ENCODE measurements around the gene ARHGAP35.
"Not testable (repeated sequence)": the region's sequence is repeated elsewhere in the genome, so short reads cannot be mapped to it uniquely, and the experiment has no call there.

The ARHGAP35 gene
- 87.7 to 177 (median 126) reads per million in 4 donors for total RNA-seq

DNA sequence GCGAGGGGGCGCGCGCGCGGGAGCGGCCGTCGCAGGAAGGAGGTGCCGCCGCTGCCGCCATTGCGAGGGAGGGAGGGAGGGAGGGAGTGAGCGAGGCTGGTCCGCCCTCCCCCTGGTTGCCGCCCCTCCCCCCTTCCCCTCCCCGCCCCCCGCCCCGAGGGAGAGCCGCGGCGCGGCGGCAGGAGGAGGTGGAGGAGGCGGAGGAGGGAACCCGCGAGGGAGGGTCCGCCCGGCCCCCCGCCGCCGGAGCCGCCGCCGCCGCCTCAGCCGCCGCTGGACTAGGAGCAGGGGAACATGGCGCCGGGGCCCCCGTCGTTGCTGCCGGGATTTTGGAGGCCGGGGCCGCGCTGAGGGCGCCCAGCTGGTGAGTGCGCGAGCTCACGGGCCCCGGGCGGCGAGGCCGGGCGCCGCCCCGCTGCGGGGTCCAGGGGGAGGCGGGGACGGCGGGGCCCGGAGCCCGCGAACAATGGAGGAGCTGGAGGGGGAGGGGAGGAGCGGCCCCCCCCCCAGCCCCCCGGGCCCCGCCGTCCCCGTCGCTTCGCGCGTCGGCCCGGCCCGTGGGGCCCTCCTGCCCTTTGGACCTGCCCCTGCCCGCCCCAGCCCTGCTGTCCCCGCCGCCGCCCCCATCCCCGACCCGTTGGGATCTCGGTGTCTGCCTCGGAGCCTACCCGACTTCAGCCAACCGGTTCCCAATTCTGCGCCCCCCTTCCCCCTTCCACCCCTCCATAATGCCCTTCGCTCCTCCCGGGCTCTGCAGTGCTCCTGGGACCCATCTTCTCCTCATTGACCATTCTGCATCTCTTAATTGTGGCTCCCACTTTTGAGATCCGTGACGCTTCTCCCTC is at the start of gene ARHGAP35:
Gene ARHGAP35, plus strand, starts transcription at position 152 of the 845 bp plus-strand sequence. CDS start 57,679 bp downstream, outside the sequence.
- peak; percentile 75 to 94 (median 76) for DNase-seq

DNA sequence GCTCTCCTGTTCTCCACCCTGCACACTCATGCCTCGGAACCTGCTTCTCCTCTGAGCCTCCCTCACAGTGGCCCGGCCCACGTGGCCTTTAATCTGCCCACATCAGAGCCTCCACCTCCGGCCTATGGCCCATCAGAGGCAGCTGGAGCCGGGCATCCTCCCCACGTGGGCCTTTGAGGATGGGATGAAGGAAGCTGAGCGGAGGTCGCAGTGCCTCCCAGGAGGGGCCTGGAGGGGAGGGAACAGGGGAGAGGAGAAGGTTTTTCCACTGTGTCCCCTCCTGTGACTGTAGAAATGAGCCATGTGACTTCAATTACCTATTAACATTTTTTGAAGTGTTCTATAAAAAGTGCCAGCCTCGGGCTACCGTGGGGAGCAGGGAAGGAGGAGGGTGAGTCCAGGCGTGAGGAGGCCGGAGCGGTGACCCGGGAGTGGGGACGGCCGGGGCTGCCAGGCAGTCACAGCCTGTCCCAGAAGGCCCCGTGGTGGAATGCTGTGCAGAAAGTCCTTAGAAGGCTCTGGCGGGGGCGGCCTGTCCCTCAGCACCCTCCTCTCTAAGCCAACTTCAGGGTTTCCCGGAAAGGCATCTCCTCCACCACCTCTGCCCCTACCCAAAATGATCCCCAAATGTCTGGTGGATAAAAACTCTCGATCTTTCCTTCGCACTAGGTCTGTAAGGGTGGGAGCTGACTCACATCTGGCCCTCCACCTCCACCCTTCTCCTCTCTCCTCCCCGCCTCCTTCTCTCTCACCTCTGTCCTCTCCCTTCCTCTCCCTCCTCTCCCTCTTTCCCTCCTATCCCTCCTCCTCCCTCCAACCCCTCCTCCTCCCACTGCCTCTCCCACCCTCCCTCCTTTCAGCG is 47.6 kb upstream of the ARHGAP35 start:
- no peak for DNase-seq

DNA sequence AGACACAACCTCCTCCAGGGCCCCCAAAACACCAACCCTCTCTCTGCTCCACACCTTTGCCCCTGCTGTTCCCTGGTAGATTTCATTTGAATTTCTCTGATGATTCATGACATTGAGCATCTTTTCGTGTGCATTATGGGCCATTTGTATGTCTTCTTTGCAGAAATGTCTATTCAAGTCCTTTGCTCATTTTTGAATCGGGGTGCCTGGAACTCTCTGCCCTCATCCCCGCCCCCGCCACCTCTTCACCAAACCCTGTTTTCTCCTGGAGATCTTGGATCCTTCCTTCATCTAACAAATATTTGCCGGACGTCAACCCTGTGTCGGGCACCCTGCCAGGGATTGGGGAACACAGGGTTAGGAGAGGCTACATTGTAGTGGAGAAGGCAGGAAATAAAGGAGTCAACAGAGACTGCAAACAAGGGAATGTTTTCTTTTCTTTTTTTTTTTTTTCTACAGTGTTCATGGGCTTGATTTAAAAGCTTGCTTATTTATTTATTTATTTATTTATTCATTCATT is 46.9 kb upstream of the ARHGAP35 start:
- DNase-seq: no peak

DNA sequence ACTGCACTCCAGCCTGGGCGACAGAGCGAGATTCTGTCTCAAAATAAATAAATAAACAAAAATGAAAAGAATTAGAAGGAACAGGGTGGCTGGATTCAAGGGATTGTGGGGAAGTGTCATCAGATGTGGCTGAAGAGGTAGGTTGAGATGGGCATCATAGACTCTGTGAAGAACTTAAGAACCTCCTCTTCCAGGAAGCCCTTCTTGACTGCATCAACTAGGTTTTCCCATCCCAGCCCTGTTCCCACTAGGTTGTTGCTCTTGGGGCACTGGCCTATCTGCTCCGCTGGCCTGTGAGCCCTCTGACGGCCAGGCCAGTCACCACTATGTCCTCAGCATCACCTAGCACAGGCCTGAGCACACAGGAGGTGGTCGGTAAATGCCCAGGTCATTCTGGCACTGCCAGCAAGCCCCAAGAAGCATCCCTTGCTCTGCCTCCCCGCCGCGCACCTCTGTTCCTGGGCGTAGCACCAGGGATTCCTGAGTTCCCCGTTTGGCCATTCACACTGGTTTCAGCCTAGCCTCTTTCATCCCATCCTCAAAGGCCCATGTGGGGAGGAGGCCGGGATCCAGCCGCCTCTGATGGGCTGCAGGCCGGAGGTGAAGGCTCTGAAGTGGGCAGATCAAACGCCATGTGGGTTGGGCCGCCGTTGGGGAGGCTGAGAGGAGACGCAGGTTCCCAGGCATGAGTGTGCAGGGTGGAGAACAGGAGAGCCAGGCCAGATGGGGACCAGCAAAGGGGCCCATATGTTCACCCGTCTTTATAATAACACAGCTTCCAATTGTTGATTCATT is 44.8 kb upstream of the ARHGAP35 start:
- DNase-seq: no peak

DNA sequence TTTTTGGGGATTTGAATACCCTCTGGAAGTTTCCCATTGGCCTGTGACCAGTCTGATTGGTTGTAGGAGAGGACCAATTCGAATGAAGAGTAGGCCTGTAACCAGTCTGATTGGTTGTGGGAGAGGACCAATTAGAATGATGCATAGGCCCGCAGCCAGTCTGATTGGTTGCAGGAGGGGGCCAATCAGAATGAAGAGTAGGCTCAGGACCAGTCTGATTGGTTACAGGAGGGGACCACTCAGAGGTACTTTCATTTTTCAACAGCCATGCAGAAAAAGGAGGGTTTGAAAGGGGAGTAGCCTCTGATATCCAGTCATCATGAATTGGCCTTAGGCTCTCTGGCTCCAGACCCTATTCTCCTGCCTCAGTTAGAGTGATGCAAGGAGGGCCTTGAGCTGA is 42.0 kb upstream of the ARHGAP35 start:
- DNase-seq: peak in 1 of 5 donors; percentile 39

DNA sequence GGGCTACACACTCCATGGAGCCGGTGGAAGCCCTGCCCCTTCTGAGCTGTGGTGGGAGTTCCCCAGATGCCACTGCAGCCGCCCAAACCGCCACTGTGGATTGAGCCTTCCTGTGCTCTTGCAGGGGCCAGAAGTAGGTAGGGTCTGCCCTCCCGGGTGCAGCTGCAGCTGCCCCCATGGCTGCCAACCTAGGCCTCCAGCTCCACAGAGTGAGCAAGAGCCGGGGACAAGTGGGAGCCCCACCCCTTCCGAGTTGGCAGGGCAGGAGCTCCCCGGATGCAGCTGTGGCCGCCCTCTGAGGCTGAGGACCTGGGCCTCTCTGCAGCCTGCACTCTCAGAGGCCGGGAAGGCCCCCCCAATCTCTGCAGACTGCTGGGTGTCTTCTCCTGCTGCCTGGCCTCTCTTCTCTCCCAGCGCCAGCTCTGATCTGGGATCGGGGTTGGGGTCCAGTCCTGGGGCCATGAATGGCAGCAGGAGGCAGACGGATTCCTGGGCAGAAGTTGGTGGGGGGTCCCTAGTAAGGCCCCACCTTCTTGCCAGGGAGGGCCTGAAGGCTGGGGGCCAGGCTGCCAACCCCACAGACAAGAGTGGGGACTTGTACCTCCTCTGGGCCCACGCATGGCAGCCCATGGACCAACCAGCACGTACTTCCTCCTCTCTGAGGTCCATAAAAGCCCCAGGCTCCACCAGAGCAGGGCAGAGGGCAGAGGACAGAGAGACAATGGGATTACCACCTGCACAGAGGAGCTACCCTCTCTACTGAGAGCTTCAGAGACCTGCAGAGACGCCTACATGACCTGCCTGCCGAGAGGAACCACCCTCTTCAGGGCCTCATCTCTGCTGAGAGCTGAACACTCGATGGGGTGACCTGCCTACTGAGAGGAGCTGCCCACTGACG is 39.0 kb upstream of the ARHGAP35 start:
- peak; percentile 26 to 90 (median 44) for DNase-seq

DNA sequence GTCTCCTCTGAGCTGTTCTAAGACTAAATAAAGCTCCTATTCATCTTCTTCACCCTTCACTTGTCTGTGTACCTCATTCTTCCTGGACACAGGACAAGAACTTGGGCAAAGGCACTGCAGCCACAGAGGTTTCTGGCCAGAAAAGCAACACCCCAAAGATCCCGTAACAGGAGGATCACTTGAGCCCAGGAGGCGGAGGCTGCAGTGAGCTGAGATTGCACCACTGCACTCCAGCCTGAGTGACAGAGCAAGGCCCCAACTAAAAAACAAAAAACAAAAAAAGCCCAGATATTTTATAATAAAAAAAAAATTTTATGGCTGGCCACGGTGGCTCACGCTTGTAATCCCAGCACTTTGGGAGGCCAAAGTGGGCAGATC is 38.4 kb upstream of the ARHGAP35 start:
- not testable (repeated sequence) for DNase-seq

DNA sequence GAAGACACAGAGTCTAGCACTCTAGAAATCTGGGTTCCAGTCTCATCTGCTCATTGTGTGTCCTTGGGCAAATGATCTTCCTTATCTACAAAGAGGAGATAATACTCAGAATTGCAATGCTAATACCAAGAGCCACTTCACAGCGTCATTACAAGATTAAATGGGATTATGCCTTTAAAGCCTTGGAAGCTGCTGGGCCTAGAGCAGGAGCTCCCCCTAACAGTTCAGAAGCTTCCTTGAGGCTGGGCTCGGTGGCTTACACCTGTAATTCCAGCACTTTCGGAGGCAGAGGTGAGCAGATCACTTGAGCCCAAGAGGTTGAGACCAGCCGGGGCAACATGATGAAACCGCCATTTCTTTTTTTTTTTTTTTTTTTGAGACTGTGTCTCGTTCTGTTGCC is 37.7 kb upstream of the ARHGAP35 start:
- no peak for DNase-seq

DNA sequence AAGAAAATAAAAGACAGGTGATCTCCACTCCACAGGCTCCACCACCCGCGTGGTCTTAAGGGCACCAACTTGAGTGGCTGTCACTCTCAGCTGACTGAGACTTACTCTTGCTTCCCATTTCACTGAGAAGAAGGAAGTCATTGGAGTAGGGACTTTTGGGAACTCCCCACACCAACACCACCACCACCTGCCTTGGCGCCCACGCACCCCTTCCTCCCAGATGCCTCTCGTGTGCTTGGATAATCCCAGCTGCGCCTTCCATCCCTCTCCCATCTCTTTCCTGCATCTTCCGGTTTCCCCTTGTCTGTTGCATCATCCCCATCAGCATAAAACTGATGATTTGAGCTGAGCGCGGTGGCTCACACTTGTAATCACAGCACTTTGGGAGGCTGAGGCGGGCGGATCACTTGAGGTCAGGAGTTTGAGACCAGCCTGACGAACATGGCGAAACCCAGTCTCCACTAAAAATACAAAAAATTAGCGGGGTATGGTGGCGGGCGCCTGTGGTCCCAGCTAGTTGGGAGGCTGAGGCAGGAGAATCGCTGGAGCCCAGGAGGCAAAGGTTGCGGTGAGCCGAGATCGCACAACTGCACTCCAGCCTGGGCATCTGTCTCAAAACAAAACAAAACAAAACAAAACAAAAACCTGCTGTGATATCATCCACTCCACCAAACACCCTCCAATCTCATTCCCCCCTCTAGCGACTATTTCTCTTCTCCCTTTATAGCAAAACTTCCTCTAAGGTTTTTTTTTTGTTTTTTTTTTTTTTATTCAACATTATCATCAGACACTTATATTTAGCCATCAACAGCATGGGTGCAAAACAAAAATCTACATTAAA is 35.7 kb upstream of the ARHGAP35 start:
- DNase-seq: peak in 1 of 5 donors; percentile 53

DNA sequence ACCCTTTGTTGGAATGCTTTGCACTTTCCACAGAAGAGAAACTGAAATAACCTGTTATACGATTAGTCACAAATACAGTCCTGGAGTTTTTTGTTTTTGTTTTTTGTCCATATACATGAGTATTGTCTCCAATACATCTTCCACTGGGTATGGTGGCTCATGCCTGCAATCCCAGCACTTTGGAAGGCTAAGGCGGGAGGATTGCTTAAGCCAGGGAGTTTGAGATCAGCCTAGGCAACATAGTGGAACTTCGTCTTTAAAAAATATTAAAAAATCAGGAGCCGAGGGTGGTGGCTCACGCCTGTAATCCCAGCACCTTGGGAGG is 35.1 kb upstream of the ARHGAP35 start:
- DNase-seq: no peak

DNA sequence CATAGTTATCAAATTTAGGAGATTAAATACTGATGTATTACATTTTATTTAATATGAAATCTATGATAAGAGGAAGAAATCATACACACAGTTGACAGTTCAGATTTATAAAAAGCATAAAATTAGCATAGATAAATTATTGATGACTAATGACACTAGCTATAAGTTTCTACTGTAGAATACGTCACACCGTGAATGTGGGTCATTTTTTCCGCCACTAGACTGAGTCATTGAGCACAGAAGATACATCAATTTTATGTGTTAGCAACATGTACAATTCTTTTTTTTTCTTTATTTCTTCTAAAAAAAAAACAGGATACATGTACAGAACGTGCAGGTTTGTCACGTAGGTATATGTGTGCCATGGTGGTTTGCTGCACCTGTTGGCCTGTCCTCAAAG is 32.3 kb upstream of the ARHGAP35 start:
- DNase-seq: no peak

DNA sequence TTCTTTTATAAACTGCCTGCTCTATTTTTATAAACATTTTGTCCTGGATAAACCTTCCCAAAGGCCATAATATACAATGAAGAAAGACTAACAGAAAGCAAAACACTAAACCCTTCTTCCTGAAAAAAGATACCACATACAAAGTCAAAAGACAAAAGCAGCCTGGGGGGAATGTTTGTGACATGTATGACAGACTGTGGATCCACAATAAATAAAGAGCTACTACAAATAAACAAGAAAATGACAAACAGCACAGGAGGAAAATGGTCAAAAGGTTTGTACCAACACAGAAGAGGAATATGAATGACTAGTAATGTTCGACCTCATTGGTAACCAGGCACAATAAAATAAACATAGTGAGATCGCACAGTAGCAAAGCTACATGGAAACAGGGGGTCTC is 29.9 kb upstream of the ARHGAP35 start:
- no peak for DNase-seq

DNA sequence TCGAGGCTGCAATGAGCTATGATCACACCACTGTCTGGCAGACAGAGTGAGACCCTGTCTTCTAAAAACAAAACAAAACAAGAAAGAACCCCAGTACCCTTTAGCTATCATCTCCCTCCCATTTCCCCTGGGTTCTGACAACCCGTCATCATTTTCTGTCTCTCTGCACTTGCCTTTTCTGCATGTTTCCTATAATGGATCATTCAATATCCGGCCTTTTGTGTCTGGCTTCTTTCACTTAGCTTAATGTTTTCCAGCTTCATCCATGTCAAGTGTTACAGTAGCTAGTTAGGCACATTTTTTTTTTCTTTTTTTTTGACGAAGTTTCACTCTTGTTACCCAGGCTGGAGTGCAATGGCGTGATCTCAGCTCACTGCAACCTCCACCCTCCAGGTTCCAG is 26.7 kb upstream of the ARHGAP35 start:
- no peak for DNase-seq

DNA sequence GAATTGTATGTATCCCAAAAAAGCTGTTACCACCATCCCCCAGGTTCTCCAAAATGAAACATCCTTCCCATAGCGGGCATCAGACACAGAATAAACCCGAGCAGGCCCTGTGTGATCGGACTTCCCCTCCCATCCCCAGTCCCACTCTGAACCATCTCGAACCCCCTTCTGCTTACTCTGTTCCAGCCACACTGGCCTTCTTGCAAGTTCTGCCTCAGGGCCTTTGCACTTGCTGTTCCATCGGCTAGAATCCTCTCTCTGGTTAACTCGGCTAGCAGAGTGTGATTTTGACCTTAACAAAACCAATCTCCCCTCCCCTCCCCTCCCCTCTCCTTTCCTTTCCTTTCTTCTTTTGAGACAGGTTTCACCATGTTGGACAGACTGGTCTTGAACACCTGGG is 25.8 kb upstream of the ARHGAP35 start:
- DNase-seq: no peak

DNA sequence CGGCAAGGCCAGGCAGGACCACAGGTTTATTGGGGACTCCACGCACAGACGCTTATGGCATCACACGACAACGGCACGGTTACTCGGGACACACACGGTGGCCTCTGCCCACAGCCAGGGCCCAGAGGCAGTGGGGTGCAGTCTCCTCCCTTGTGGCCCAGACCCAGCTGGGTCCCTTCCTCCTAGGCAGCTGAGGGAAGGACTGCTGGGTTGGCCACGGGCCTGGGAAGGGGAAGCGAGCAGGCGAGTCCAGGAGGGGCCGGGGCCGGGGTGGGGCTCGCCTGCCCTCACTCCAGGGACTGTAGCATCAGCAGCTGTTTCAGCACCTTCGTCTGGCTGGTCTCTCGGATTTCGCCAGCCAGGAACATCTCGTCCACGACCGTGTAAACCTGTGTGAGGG is 22.6 kb upstream of the ARHGAP35 start:
- no peak for DNase-seq

DNA sequence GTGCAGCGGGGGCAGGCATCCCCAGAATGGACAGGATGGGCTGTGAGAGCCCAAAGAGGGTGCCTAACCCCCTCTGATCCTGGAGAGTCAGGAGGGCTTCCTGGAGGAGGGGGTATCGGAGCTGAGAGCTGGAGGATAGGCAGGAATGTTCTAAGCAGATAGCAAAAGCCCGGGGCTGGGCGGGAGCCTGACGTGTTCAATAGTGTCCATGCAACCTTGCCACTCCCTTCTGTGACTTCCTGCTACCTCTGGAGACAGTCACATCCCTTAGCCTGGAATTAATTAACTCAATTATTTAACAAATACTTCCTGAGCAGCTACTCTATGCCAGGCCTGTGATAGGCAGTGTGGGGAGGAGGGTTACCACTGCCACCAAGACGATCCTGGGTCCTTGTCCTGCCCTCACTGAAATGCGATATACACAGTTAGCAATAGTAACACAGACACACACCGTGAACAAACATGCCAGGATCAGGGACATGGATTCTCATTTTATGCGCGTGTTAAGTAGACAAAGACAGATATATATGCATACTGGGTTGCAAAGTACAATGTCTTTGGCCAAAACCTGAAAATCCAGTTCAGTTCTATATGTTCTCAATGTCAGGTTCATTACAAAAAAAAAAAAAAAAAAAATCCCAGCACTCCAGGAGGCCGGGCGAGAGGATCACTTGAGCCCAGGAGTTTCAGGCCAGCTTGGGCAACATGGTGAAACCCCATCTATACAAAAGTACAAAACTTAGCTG is 20.9 kb upstream of the ARHGAP35 start:
- no peak for DNase-seq

DNA sequence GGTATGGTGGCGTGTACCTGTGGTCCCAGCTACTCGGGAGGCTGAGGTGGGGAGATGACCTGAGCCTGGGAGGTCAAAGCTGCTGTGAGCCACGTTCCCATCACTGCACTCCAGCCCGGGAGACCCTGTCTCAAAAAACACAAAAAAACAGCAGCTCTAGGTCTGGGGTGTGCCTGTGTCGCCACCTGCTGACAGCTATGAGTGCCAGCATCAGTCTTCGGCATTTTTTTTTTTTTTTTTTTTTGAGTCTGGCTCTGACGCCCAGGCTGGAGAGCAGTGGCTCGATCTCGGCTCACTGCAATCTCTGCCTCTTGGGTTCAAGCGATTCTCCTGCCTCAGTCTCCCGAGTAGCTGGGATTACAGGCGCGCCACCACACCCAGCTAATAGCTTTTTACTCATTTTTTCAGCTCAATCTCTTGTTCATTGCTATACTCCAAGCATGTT is 20.3 kb upstream of the ARHGAP35 start:
- DNase-seq: peak; percentile 25 to 73 (median 48)

DNA sequence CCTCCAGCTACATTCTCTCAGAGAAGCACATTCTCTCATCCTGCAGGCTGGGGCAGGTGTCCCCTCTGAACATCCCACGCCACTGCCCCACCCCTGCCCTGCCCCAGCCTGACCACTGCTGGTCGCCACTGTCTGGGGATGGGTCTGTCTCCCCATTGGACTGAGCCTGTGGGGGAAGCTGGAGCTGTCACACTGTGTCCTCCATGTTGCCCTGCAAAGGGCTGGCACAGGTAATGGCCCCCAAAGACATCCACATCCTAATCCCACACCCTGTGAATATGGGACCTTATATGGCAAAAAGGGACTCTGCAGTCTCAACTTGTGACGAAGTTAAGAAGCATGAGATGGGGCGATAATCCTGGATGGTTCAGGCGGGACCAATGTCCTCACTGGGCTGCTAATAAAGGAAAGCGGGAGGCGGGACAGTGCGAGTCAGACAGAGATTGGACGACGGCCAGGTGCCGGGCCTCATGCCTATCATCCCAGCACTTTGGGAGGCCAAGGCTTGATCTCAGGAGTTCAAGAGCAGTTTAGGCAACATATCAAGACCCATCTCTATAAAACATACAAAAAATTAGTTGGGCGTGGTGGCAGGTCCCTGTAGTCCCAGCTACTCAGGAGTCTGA is 19.2 kb upstream of the ARHGAP35 start:
- no peak for DNase-seq

DNA sequence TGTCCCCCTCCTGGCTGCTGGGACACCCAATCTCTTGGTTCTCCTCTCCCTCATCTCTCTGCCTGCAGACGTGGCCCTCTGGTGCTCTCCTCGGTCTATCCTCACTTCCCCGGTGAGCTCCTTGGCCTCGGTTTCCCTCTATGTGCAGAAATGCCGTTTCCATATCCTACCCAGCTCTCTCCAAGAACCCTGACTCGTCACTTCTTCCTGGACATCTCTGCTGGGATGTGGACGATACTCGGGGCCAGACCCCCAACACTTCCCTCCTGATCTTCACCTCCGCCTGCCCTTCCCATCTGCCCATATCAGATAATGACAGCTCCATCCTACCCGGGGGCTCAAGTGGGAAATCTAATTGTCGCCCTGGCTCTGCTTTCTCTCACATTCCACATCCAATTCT is 18.0 kb upstream of the ARHGAP35 start:
- no peak for DNase-seq
